HepG2 (cell line): ENCODE data around the gene RASL12. TPM values are rescaled to one million over a fixed set of nuclear protein-coding genes. Genes with fewer than 3 reads are reported as not detected.
A peak's percentile ranks its signal among the peaks of the same experiment; 100 is the strongest.

Experiments used
- CENPX ChIP-seq: sonication (generic); formaldehyde crosslinking; IDR thresholded peaks from 2 replicates; pipeline ENCODE4 v1.9.0; 2021; ENCODE audit warnings: mild to moderate bottlenecking, missing genetic modification reagents, moderate library complexity
- ETS1 ChIP-seq: sonication (generic); formaldehyde crosslinking; IDR thresholded peaks from 2 replicates; pipeline ENCODE4 v1.4.0; 2020; ENCODE audit warnings: missing genetic modification reagents
- FOXM1 ChIP-seq: sonication (generic); formaldehyde crosslinking; IDR thresholded peaks from 2 replicates; pipeline ENCODE4 v1.5.0; 2020; ENCODE audit warnings: missing genetic modification reagents
- GABPA ChIP-seq, 2 experiments: IDR thresholded peaks; 2 replicates each; pipeline ENCODE4 v1.6.1; 2011 to 2016; ENCODE audit warnings: low read depth in 2 of 2, low read length in 1 of 2, missing biosample characterization in 1 of 2, missing genetic modification characterization in 1 of 2
- IRF2 ChIP-seq: IDR thresholded peaks from 2 replicates; pipeline ENCODE4 v1.6.1; 2018; ENCODE audit warnings: missing genetic modification reagents, missing compliant biosample characterization
- MLLT10 ChIP-seq: sonication (generic); formaldehyde crosslinking; IDR thresholded peaks from 2 replicates; pipeline ENCODE4 v1.4.0; 2020; ENCODE audit warnings: missing genetic modification reagents
- NFE2L1 ChIP-seq: sonication (generic); formaldehyde crosslinking; IDR thresholded peaks from 2 replicates; pipeline ENCODE4 v1.4.0; 2020; ENCODE audit warnings: missing genetic modification reagents, mild to moderate bottlenecking, borderline replicate concordance
- PHF5A ChIP-seq: IDR thresholded peaks from one replicate; pipeline ENCODE4 v1.6.1; 2018; ENCODE audit warnings: low read depth, missing genetic modification reagents; ENCODE audit not compliant: unreplicated experiment
- ZBTB4 ChIP-seq: sonication (generic); formaldehyde crosslinking; IDR thresholded peaks from 2 replicates; pipeline ENCODE4 v1.4.0; 2020; ENCODE audit warnings: missing genetic modification reagents, mild to moderate bottlenecking, borderline replicate concordance
- ZFP37 ChIP-seq: sonication (generic); formaldehyde crosslinking; IDR thresholded peaks from 2 replicates; pipeline ENCODE4 v1.4.0; 2020; ENCODE audit warnings: missing genetic modification reagents, borderline replicate concordance
- ZKSCAN5 ChIP-seq: sonication (generic); formaldehyde crosslinking; IDR thresholded peaks from 2 replicates; pipeline ENCODE4 v1.5.1; 2020; ENCODE audit warnings: mild to moderate bottlenecking, missing genetic modification reagents
- ZKSCAN8 ChIP-seq: IDR thresholded peaks from 2 replicates; pipeline ENCODE4 v1.6.1; 2016; ENCODE audit warnings: borderline replicate concordance, missing genetic modification reagents, missing compliant biosample characterization
- ZNF12 ChIP-seq: sonication (generic); formaldehyde crosslinking; IDR thresholded peaks from 2 replicates; pipeline ENCODE4 v1.5.0; 2020; ENCODE audit warnings: missing genetic modification reagents
- ZNF263 ChIP-seq: sonication (generic); formaldehyde crosslinking; IDR thresholded peaks from 2 replicates; pipeline ENCODE4 v1.4.0; 2020; ENCODE audit warnings: missing genetic modification reagents
- ZNF543 ChIP-seq: sonication (generic); formaldehyde crosslinking; IDR thresholded peaks from 2 replicates; pipeline ENCODE4 v1.4.0; 2020; ENCODE audit warnings: mild to moderate bottlenecking, missing genetic modification reagents
- ZNF547 ChIP-seq: sonication (generic); formaldehyde crosslinking; IDR thresholded peaks from 2 replicates; pipeline ENCODE4 v1.5.1; 2020; ENCODE audit warnings: mild to moderate bottlenecking, missing genetic modification reagents
- ZNF552 ChIP-seq: sonication (generic); formaldehyde crosslinking; IDR thresholded peaks from 2 replicates; pipeline ENCODE4 v1.9.0; 2022; ENCODE audit warnings: missing genetic modification reagents, mild to moderate bottlenecking, borderline replicate concordance
- ZNF773 ChIP-seq: sonication (generic); formaldehyde crosslinking; IDR thresholded peaks from 2 replicates; pipeline ENCODE4 v1.4.0; 2020; ENCODE audit warnings: missing genetic modification reagents, borderline replicate concordance
- ZXDC ChIP-seq: sonication (generic); formaldehyde crosslinking; IDR thresholded peaks from 2 replicates; pipeline ENCODE4 v1.5.0; 2020; ENCODE audit warnings: mild to moderate bottlenecking, missing genetic modification reagents
- polyA plus RNA-seq, 8 experiments: library from polyadenylated mRNA; depleted of rRNA in 3 of 8; stranded (reverse) in 7 of 8; unstranded in 1 of 8; fragments of >200 nt; fragmentation: Illumina TruSeq in 4 of 8; extraction: Trizol in 4 of 8; gene quantifications; 2 replicates each; pipeline versions ENCODE4 v1.2.1 to v1.2.3, GENCODE V29; 2011 to 2016; ENCODE audit warnings: low read depth in 4 of 8, missing spikeins in 1 of 8, mixed read lengths in 1 of 8; ENCODE audit not compliant: insufficient read depth in 1 of 8
- total RNA-seq, 5 experiments: library from RNA; depleted of rRNA; stranded (reverse); fragments of >200 nt; fragmentation: Illumina TruSeq; extraction: Trizol; gene quantifications; 2 replicates each; pipeline ENCODE4 v1.2.3, GENCODE V29; 2016; ENCODE audit warnings: low read depth in 1 of 5
- TF ChIP-seq, protein P1 (sequence below), 2 experiments: sonication (generic) in 1 of 2; formaldehyde crosslinking in 1 of 2; IDR thresholded peaks; 2 replicates each; pipeline versions ENCODE4 v1.4.0 to v1.6.1; 2018 to 2020; ENCODE audit warnings: missing genetic modification reagents in 2 of 2, borderline replicate concordance in 1 of 2, low read depth in 1 of 2, mild to moderate bottlenecking in 1 of 2, missing biosample characterization in 1 of 2

Gene RASL12
- total and polyA plus RNA-seq, 2 of the 13 experiments (the other 11 are each of a cell fraction or from before 2014, with no cell fraction given) = 0.16 to 0.55 TPM

- TF ChIP-seq ZNF543 (CRISPR knock-in tag) (no peak), ETS1 (CRISPR knock-in tag) (no peak), ZNF12 (CRISPR knock-in tag) (no peak; the same call in 1 of the 2 replicates), ZBTB4 (CRISPR knock-in tag) (peak; percentile 11; the same call in 1 of the 2 replicates), IRF2 (peak; percentile 62; the same call in 1 of the 2 replicates), NFE2L1 (CRISPR knock-in tag) (no peak), ZFP37 (CRISPR knock-in tag) (no peak), ZKSCAN5 (no peak), ZNF547 (CRISPR knock-in tag) (0 out of 2 replicates have a peak, but pooled peaks have one; percentile 17), FOXM1 (no peak), CENPX (CRISPR knock-in tag) (no peak), ZXDC (CRISPR knock-in tag) (no peak), ZKSCAN8 (CRISPR knock-in tag) (0 out of 2 replicates have a peak, but pooled peaks have one; percentile 54), ZNF552 (CRISPR knock-in tag) (no peak), ZNF263 (CRISPR knock-in tag) (no peak), MLLT10 (CRISPR knock-in tag) (no peak), GABPA (IDR thresholded peaks at IDR 0.05; ENCODE audit: low read depth, low read length) (no peak), GABPA (CRISPR knock-in tag; IDR thresholded peaks at IDR 0.05; ENCODE audit: low read depth) (no peak), ZNF773 (CRISPR knock-in tag) (no peak), PHF5A (CRISPR knock-in tag) (no peak)
- TF ChIP-seq, protein P1, sequence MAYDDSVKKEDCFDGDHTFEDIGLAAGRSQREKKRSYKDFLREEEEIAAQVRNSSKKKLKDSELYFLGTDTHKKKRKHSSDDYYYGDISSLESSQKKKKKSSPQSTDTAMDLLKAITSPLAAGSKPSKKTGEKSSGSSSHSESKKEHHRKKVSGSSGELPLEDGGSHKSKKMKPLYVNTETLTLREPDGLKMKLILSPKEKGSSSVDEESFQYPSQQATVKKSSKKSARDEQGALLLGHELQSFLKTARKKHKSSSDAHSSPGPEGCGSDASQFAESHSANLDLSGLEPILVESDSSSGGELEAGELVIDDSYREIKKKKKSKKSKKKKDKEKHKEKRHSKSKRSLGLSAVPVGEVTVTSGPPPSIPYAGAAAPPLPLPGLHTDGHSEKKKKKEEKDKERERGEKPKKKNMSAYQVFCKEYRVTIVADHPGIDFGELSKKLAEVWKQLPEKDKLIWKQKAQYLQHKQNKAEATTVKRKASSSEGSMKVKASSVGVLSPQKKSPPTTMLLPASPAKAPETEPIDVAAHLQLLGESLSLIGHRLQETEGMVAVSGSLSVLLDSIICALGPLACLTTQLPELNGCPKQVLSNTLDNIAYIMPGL (CRISPR knock-in tag; IDR thresholded peaks at IDR 0.05; ENCODE audit: borderline replicate concordance in 1 of 2, low read depth in 1 of 2) = peak; percentile 49 to 69; a peak in 3 of 4 replicates
Observed at GRCh38 chr15:65054333-65055200, 13.2 kb downstream of the RASL12 start (continued).
